ENCODE data around the gene PEX14. TPM values are rescaled to one million over a fixed set of nuclear protein-coding genes. Genes with fewer than 3 reads are reported as not detected.
A peak's percentile ranks its signal among the peaks of the same experiment; 100 is the strongest.

Gene PEX14
- total and polyA plus RNA-seq, 9 of the 15 experiments (the other 6 are each of a cell fraction or from before 2014, with no cell fraction given), result 2.6 to 45.7 (median 22.7) TPM

DNA sequence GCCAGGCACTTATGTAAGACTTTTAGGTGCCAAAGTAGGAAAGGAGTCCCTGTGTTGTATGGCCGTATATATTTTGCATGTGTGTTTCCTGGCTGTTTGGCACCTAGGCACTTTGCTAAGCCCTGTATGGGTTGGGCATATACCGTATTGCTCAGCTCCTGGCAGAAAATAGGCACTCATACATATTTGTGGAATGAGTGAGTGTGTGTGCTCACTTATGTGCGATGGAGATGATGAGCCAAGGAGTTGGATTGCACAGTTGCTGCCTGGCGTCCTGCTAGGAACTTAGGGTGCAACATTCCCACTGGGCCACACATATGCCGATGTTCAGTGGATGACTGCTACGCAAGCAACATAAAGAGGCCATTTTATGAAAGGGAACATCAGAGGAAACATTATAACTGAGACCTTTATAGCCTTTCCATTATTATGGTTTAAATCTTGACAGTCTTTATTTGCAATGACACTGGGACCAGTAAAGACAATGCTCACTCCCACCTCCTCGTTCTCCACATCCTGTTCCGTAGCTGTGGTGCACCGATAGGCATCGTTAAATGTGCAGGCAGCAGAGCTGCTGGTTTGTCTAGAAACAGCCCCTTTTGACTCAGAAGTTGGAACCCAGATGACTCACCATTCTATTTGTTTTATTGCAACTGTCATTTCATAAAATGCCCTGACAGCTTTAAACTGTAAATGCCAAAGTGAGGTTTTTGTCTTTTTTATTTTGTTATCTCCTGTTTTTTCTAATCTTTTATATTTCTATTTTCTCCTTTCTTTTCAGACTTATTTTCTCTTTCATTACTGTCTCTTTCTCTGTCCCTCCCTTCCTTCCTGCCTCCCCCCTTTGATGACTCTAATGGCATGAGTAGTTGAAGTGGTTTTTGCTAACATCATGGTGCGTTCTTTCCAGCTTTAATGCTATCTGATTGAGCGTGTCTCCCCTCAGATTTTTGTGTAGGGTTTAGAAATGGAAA, 36.1 kb downstream of the PEX14 start (continued):
- TF ChIP-seq LCOR (CRISPR knock-in tag; IDR thresholded peaks at IDR 0.05), result peak; percentile 64; the same call in 1 of the 2 replicates
- peak; percentile 97 for TF ChIP-seq BRD9 (IDR thresholded peaks at IDR 0.05; ENCODE audit: low read depth, partially characterized antibody)
- no peak for TF ChIP-seq ZNF124 (CRISPR knock-in tag; IDR thresholded peaks at IDR 0.05)
- TF ChIP-seq, protein P1, sequence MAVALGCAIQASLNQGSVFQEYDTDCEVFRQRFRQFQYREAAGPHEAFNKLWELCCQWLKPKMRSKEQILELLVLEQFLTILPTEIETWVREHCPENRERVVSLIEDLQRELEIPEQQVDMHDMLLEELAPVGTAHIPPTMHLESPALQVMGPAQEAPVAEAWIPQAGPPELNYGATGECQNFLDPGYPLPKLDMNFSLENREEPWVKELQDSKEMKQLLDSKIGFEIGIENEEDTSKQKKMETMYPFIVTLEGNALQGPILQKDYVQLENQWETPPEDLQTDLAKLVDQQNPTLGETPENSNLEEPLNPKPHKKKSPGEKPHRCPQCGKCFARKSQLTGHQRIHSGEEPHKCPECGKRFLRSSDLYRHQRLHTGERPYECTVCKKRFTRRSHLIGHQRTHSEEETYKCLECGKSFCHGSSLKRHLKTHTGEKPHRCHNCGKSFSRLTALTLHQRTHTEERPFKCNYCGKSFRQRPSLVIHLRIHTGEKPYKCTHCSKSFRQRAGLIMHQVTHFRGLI (CRISPR knock-in tag; IDR thresholded peaks at IDR 0.05), result no peak
- peak; percentile 90; the same call in 1 of the 2 replicates for TF ChIP-seq LARP7 (IDR thresholded peaks at IDR 0.05)
- TF ChIP-seq GMEB1 (CRISPR knock-in tag; IDR thresholded peaks at IDR 0.05), result no peak
- no peak for TF ChIP-seq CBX8 (IDR thresholded peaks at IDR 0.05; ENCODE audit: borderline replicate concordance, extremely low read depth, low read depth, low read length, poor library complexity, severe bottlenecking)
- 0 out of 2 replicates have a peak, but pooled peaks have one; percentile 30 for TF ChIP-seq ZNF134 (CRISPR knock-in tag; conservative IDR thresholded peaks at IDR 0.05)
- TF ChIP-seq ZNF232 (CRISPR knock-in tag; IDR thresholded peaks at IDR 0.05), result no peak
- peak; percentile 74 for TF ChIP-seq NCOR1 (IDR thresholded peaks at IDR 0.05)
- peak; percentile 88 for TF ChIP-seq PKNOX1 (IDR thresholded peaks at IDR 0.05)
- no peak for TF ChIP-seq MXD1 (CRISPR knock-in tag; IDR thresholded peaks at IDR 0.05; ENCODE audit: borderline replicate concordance, poor library complexity, severe bottlenecking)
- TF ChIP-seq, protein P2, sequence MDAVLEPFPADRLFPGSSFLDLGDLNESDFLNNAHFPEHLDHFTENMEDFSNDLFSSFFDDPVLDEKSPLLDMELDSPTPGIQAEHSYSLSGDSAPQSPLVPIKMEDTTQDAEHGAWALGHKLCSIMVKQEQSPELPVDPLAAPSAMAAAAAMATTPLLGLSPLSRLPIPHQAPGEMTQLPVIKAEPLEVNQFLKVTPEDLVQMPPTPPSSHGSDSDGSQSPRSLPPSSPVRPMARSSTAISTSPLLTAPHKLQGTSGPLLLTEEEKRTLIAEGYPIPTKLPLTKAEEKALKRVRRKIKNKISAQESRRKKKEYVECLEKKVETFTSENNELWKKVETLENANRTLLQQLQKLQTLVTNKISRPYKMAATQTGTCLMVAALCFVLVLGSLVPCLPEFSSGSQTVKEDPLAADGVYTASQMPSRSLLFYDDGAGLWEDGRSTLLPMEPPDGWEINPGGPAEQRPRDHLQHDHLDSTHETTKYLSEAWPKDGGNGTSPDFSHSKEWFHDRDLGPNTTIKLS (IDR thresholded peaks at IDR 0.05; ENCODE audit: borderline replicate concordance, low read depth), result no peak; the same call in 1 of the 2 replicates
- TF ChIP-seq ZNF224 (CRISPR knock-in tag; IDR thresholded peaks at IDR 0.05), result no peak
- no peak for TF ChIP-seq ZNF384 (IDR thresholded peaks at IDR 0.05; ENCODE audit: low read depth, low read length)
- TF ChIP-seq CTBP1 (IDR thresholded peaks at IDR 0.05; ENCODE audit: borderline replicate concordance), result peak; percentile 88
- TF ChIP-seq, protein P3, sequence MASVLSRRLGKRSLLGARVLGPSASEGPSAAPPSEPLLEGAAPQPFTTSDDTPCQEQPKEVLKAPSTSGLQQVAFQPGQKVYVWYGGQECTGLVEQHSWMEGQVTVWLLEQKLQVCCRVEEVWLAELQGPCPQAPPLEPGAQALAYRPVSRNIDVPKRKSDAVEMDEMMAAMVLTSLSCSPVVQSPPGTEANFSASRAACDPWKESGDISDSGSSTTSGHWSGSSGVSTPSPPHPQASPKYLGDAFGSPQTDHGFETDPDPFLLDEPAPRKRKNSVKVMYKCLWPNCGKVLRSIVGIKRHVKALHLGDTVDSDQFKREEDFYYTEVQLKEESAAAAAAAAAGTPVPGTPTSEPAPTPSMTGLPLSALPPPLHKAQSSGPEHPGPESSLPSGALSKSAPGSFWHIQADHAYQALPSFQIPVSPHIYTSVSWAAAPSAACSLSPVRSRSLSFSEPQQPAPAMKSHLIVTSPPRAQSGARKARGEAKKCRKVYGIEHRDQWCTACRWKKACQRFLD (CRISPR knock-in tag; IDR thresholded peaks at IDR 0.05), result no peak
- no peak for TF ChIP-seq ZNF184 (CRISPR knock-in tag; IDR thresholded peaks at IDR 0.05)
